ENCODE measurements around the gene SLC4A3. TPM values are rescaled to one million over a fixed set of nuclear protein-coding genes. Genes with fewer than 3 reads are reported as not detected.

The SLC4A3 gene
- total RNA-seq, 4 donors from 2014 or later, result 5.2 to 15.8 (median 8.6) TPM

DNA sequence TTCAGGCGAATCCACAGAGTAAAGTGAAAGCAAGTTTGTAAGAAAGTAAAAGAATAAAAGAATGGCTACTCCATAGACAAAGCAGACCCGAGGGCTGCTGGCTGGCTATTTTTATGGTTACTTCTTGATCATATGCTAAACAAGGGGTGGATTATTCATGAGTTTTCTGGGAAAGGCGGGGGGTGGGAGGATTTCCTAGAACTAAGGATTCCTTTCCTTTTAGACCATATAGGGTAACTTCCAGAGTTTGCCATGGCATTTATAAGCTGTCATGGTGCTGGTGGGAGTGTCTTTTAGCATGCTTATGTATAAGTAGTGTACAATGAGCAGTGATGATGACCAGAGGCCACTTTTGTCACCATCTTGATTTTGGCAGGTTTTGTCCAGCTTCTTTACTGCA is 59.8 kb downstream of the SLC4A3 start:
- no peak for ATAC-seq (ENCODE audit: low FRiP score)
- TF ChIP-seq CTCF (IDR thresholded peaks at IDR 0.05), result no peak
- no peak for DNase-seq (ENCODE audit: low spot score)

DNA sequence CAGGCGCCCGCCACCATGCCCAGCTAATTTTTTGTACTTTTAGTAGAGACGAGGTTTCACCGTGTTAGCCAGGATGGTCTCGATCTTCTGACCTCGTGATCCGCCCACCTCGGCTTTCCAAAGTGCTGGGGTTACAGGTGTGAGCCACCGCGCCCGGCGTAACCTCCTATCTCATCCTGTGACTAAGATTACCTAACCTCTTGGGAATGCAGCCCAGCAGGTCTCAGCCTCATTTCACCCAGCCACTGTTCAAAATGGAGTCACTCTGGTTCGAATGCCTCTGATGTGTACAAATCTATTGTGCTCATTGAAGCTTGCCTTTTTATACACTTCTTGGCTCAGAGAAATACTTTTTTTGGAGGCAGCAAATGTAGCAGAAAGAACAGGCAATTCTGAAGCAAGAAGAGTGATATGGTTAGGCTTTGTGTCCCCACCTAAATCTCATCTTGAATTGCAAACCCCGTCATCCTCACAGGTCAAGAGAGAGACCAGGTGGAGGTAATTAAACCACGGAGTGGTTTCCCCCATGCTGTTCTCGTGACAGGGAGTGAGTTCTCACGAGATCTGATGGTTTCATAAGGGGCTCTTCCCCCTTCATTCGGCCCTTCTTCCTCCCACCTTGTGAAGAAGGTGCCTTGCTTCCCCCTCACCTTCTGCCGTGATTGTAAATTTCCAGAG is 60.6 kb downstream of the SLC4A3 start:
- ATAC-seq (ENCODE audit: low FRiP score) (no peak), DNase-seq (ENCODE audit: low spot score) (no peak)
- no peak for TF ChIP-seq CTCF (IDR thresholded peaks at IDR 0.05)

DNA sequence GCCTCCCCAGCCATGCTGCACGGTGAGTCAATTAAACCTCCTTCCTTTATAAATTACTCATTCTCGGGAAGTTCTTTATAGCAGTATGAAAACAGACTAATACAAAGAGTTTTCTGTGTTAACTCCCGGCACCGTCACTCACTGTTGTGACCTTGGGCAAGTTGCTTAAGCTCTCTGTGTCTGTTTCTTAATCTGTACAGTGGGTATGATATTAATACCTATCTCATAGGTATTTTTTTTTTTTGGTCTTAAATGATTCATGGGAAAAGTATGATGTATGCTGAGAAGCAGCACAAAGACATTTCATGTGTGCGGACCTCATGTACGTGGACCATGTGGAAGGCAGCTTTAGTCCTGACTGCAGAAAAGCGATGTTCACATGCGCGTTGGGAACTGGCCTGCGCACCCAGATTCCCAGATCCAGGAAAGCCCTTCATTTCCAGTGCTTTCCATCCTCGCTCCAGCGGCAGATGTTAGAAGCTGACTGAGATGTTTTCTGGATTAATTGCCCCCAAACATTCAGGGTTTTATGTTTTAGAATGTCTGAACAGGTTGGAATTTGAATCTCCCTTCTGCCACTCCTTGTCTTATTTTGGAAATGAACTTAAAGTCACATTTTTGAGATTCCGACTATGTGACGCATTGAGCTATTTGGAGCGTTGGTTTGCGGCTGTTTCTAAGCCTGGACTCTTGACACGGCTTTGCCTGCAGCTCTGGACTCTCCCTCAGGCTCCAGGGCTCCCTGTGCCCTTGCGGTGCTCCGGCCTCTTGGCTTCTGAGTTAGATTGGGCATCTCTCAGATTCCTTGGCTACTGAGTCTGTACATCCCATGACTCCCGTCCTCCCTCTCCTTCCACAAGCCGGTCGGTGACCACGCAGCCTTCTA is 61.4 kb downstream of the SLC4A3 start:
- no peak for DNase-seq (ENCODE audit: low spot score)
- peak; percentile 61 for ATAC-seq (ENCODE audit: low FRiP score)
- TF ChIP-seq CTCF (IDR thresholded peaks at IDR 0.05), result no peak

- ATAC-seq (ENCODE audit: low FRiP score), result no peak
- DNase-seq (ENCODE audit: low spot score), result no peak
These were observed 62.5 kb downstream of the SLC4A3 start for GRCh38 chr2:219689676-219690628.

GRCh38 chr2:219691571-219691970 is 64.1 kb downstream of the SLC4A3 start:
- DNase-seq (ENCODE audit: low spot score) (no peak), ATAC-seq (ENCODE audit: low FRiP score) (no peak)
- no peak for TF ChIP-seq CTCF (IDR thresholded peaks at IDR 0.05)

More at GRCh38 chr2:219689676-219690628, 62.5 kb downstream of the SLC4A3 start:
- peak in 2 of 3 donors; percentile 21 to 32 for TF ChIP-seq CTCF (IDR thresholded peaks at IDR 0.05)

Small RNA genes within 50 kb of the gene (small RNA-seq; reads per million reads assigned to genes)
- not detected for gene RN7SKP213

Other genes with a start within 250 kb of the SLC4A3 start
- gene DNPEP, start 239.7 kb upstream of the SLC4A3 start, total RNA-seq, result 10 to 100 TPM; 58.4 to 97.4 (median 85.7) TPM
- 100 to 1,000 TPM in 3 of 4 donors, 10 to 100 TPM in 1; 39.4 to 292 (median 182) TPM for gene DES, start 209.3 kb upstream of the SLC4A3 start, total RNA-seq
- 10 to 100 TPM; 12.4 to 28.9 (median 17.7) TPM for gene SPEG, start 192.8 kb upstream of the SLC4A3 start, total RNA-seq
- gene GMPPA, start 128.7 kb upstream of the SLC4A3 start, total RNA-seq, result 10 to 100 TPM; 22.6 to 37.8 (median 29.4) TPM
- gene ASIC4, start 113.1 kb upstream of the SLC4A3 start, total RNA-seq, result under 1 TPM in 2 of 4 donors, not detected in 2; 0.12 to 0.19 TPM
- gene CHPF, start 83.8 kb upstream of the SLC4A3 start, total RNA-seq, result 10 to 100 TPM; 32.6 to 70.8 (median 45.5) TPM
- 1 to 10 TPM; 1.9 to 6.2 (median 2.9) TPM for gene TMEM198, start 83.6 kb upstream of the SLC4A3 start, total RNA-seq
- 100 to 1,000 TPM in 2 of 4 donors, 10 to 100 TPM in 2; 68.6 to 117 (median 88.7) TPM for gene OBSL1, start 56.1 kb upstream of the SLC4A3 start, total RNA-seq
- gene INHA, start 55.3 kb upstream of the SLC4A3 start, total RNA-seq, result 1 to 10 TPM in 1 of 4 donors, under 1 TPM in 1, not detected in 2; 0.88 to 1.1 TPM
- gene STK11IP, start 29.8 kb upstream of the SLC4A3 start, total RNA-seq, result 10 to 100 TPM in 2 of 4 donors, 1 to 10 TPM in 2; 9.1 to 22.4 (median 13.0) TPM